ENCODE data around the gene GFRA4.

GFRA4 gene

DNA sequence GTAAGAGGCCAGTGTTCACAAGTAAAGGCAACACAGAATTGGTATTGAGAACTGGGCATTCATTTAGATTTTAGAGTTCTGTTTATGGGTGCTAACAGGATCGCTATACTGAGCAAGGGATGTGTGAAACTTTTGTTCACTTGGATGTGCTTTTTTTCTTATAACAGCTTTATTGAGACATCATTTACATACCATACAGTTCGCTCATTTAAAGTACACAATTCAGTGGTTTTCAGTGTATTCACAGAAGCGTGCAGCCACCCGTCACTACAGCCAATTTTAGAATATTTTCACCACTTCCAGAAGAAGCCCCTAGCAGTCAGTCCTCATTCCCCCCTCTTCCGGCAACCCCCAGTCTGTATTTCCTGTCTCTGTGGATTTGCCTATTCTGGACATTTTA lies 48.7 kb downstream of the GFRA4 start:
- H3K4me3 ChIP-seq (ENCODE audit: low read length) = no peak overlapping the region
- TF ChIP-seq ZNF274 (IDR thresholded peaks at IDR 0.05; ENCODE audit: low read depth, low read length) = no peak

DNA sequence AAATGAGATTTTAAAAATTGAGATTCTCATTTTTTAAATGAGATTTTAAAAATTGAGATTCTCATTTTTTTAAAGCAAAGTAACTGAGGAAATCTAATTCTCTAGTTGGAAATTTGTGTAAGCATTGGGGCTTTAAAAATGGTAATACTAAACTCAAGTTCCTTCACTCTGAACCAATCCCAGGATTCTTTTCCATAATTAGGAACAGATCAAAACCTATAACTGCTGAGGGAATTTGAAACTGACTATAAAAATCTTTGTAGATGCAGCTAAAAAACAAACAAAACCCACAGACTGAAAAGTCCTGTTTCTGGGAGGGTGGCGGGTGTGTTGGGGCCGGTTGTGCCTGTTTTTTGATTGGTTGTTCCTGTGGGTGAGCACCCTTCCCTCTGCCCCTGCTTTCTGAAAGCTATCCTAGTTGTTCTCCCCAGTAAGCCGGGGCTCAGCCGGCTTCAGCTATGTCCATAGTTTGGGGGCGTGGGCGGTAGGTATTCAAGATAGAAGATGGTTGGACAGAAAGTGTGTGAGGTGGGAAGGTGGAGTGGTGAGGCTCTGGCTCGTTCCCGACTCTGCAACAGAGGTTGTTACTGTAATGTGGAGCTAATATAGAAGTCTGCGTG lies 49.3 kb downstream of the GFRA4 start:
- no peak for TF ChIP-seq ZNF274 (IDR thresholded peaks at IDR 0.05; ENCODE audit: low read depth, low read length)
- H3K4me3 ChIP-seq (ENCODE audit: low read length) = no peak overlapping the region

DNA sequence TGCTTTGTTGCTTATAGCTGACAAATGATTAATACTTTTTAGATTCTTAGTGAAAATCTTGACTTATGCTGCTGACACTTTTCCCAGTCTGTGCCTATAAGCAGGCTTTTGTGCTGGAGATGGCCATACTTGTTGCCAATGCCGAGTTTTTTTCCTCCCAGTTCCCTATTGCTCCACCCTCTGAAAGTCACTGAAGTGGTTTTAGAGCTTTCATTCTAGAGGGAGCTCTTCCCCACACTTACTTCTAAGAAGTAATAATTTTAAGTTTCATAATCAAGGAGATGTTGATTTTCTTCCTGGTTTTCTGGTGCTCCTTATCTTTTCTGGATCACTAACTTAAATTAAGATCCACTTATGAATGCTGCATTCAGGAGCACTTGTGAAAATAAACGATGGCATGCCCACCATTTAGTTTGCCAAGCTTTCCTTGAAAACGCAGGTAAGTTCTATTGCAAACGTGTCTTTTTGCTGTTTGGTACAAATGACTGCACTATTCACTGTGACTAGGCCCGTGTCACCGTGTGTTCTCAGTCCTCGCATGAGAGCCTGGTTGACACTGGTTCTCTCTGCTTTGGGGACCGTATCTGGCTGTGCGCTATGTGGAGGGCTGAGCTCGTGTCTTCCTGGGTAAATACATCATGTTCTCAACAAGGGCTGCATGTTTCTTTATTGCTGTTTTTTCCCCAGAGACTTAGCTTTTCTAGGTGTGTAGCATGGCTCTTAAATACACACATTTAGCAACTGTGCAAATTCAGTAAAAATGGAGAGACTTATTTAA lies 50.2 kb downstream of the GFRA4 start:
- TF ChIP-seq ZNF274 (IDR thresholded peaks at IDR 0.05; ENCODE audit: low read depth, low read length) = no peak
- no peak overlapping the region for H3K4me3 ChIP-seq (ENCODE audit: low read length)

DNA sequence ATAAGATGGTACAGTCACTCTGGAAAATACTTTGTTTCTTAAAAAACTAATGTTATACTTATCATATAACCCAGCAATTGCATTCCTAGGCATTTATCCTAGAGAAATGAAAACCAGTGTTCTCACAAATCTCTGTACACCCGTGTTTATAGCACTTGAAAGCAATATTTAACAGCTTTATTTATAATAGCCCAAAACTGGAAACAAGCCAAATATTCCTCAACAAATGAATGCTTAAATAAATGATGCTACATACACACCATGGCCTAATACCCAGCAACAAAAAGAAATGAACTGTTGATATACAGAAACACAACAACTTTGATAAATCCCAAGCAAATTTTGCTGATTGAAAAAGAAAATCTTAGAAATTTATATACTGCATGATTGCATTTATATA lies 51.3 kb downstream of the GFRA4 start:
- TF ChIP-seq ZNF274 (IDR thresholded peaks at IDR 0.05; ENCODE audit: low read depth, low read length) = no peak

More for the DNA sequence above, 51.3 kb downstream of the GFRA4 start:
- no peak overlapping the region for H3K4me3 ChIP-seq (ENCODE audit: low read length)
